ENCODE measurements around the gene TMEM95. TPM values are rescaled to one million over a fixed set of nuclear protein-coding genes. Genes with fewer than 3 reads are reported as not detected.
A peak's percentile ranks its signal among the peaks of the same experiment; 100 is the strongest.

The TMEM95 gene
- total RNA-seq, 1 experiment from 2014 or later: 0.50 TPM

- Histone ChIP-seq H3K9me3 (ENCODE audit: insufficient read depth, low read depth) (no peaks in the 10 kb centered on the region), H3K4me2 (peak overlapping the region; percentile 88), H3K4me3 (peak overlapping the region; percentile 76), H3F3A (ENCODE audit: insufficient read depth, low read depth) (peaks cover 12% of the 10 kb centered on the region; the same call in 1 of the 2 replicates), H3K9me2 (ENCODE audit: insufficient read depth) (no peaks in the 10 kb centered on the region), H3K27ac (0 out of 2 replicates have a peak overlapping the region, but pooled peaks have one; percentile 12), H2AFZ (no peak overlapping the region), H3K27me3 (ENCODE audit: insufficient read depth, low read depth) (no peaks in the 10 kb centered on the region), H3K4me1 (replicated peaks; ENCODE audit: insufficient read depth) (peaks cover 15% of the 10 kb centered on the region), H3K79me2 (ENCODE audit: low read depth) (0 out of 2 replicates have a peak, but pooled peaks cover 5% of the 10 kb centered on the region), H3K36me3 (ENCODE audit: low read depth) (no peaks in the 10 kb centered on the region), H4K20me1 (ENCODE audit: insufficient read depth) (no peaks in the 10 kb centered on the region)
- ChIA-PET CTCF (interaction anchor here (0.5 to 1.3 kb wide), 5 partner anchors 32 to 716 kb away, joined by 3 to 19 read pairs (median 5); partner anchors contain the start of genes ALOXE3, SLC2A4 and TMEM102), POLR2A (ENCODE audit: unreplicated experiment) (interaction anchor here (0.5 to 2.1 kb wide), 12 partner anchors 9 to 1241 kb away, joined by 3 to 34 read pairs (median 6); partner anchors contain the start of genes KCNAB3, PLSCR3 and TMEM102)
- intact Hi-C loops (cut with micrococcal nuclease; ENCODE audit: unreplicated experiment): loop anchor here (5.0 kb wide), 5 partner anchors 51 to 434 kb away; partner anchors contain the start of genes CLDN7, KCTD11, TP53 and WRAP53
- TSS peak; percentile 49 for BruUV-seq (replicated peaks)
- no peak for TF ChIP-seq EZH2 (IDR thresholded peaks at IDR 0.05; ENCODE audit: low read depth)
- TF ChIP-seq CTCF (conservative IDR thresholded peaks at IDR 0.05): no peak
- peak in 1 of 2 experiments; percentile 26 for DNase-seq
These were observed 48.2 kb downstream of the TMEM95 start for GRCh38 chr17:7403043-7403726.

GRCh38 chr17:7403727-7403976 lies 48.7 kb downstream of the TMEM95 start:
- ChIA-PET CTCF (interaction anchor here (0.5 to 1.3 kb wide), 7 partner anchors 32 to 284 kb away, joined by 3 to 19 read pairs (median 7); partner anchors contain the start of genes SLC2A4 and TMEM102), POLR2A (ENCODE audit: unreplicated experiment) (interaction anchor here (0.5 to 2.1 kb wide), 19 partner anchors 9 to 1241 kb away, joined by 3 to 34 read pairs (median 7); partner anchors contain the start of genes CTDNEP1, PLSCR3 and TMEM102)
- no peaks in the 10 kb centered on the region for H3K9me2 ChIP-seq (ENCODE audit: insufficient read depth)
- H3K4me2 ChIP-seq: peak overlapping the region; percentile 88
- H3K27me3 ChIP-seq (ENCODE audit: insufficient read depth, low read depth): no peaks in the 10 kb centered on the region
- H3K4me3 ChIP-seq: peak overlapping the region; percentile 76
- H3K36me3 ChIP-seq (ENCODE audit: low read depth): no peaks in the 10 kb centered on the region
- 0 out of 2 replicates have a peak, but pooled peaks cover 5% of the 10 kb centered on the region for H3K79me2 ChIP-seq (ENCODE audit: low read depth)
- H3K9me3 ChIP-seq (ENCODE audit: insufficient read depth, low read depth): no peaks in the 10 kb centered on the region
- intact Hi-C loops (cut with micrococcal nuclease; ENCODE audit: unreplicated experiment): loop anchor here (5.0 kb wide), 5 partner anchors 51 to 434 kb away; partner anchors contain the start of genes CLDN7, KCTD11, TP53 and WRAP53
- no peaks in the 10 kb centered on the region for H4K20me1 ChIP-seq (ENCODE audit: insufficient read depth)
- TF ChIP-seq EZH2 (IDR thresholded peaks at IDR 0.05; ENCODE audit: low read depth): no peak
- TF ChIP-seq CTCF (conservative IDR thresholded peaks at IDR 0.05): no peak
- H3K4me1 ChIP-seq (replicated peaks; ENCODE audit: insufficient read depth): peaks cover 15% of the 10 kb centered on the region
- DNase-seq: no peak
- H3F3A ChIP-seq (ENCODE audit: insufficient read depth, low read depth): peaks cover 12% of the 10 kb centered on the region; the same call in 1 of the 2 replicates
- no peak overlapping the region for H2AFZ ChIP-seq
- H3K27ac ChIP-seq: peak overlapping the region; percentile 51; the same call in 1 of the 2 replicates
- BruUV-seq (replicated peaks): no TSS peak

- peak within 1 kb of the TSS; percentile 88 for H3K4me2 ChIP-seq
- H3K4me3 ChIP-seq: peak within 1 kb of the TSS; percentile 76
- no peaks in the 10 kb centered on the region for H4K20me1 ChIP-seq (ENCODE audit: insufficient read depth)
- peak within 1 kb of the TSS; percentile 81 for H2AFZ ChIP-seq
- CTCF ChIA-PET: interaction anchor here (0.5 to 1.3 kb wide), 9 partner anchors 32 to 357 kb away, joined by 3 to 19 read pairs (median 6); partner anchors contain the start of gene TMEM102
- no peaks in the 10 kb centered on the region for H3K36me3 ChIP-seq (ENCODE audit: low read depth)
- intact Hi-C loops (cut with micrococcal nuclease; ENCODE audit: unreplicated experiment): loop anchor here (1.0 to 5.0 kb wide), 9 partner anchors 10 to 433 kb away; partner anchors contain the start of genes CLDN7, KCTD11, PLSCR3 and POLR2A
- no TSS peak for BruUV-seq (replicated peaks)
- no peaks in the 10 kb centered on the region for H3K9me2 ChIP-seq (ENCODE audit: insufficient read depth)
- H3K27me3 ChIP-seq (ENCODE audit: insufficient read depth, low read depth): no peaks in the 10 kb centered on the region
- peaks cover 15% of the 10 kb centered on the region for H3K4me1 ChIP-seq (replicated peaks; ENCODE audit: insufficient read depth)
- peak; percentile 96 to 99 for DNase-seq
- 0 out of 2 replicates have a peak, but pooled peaks cover 5% of the 10 kb centered on the region for H3K79me2 ChIP-seq (ENCODE audit: low read depth)
- no peak for TF ChIP-seq CTCF (conservative IDR thresholded peaks at IDR 0.05)
- H3K27ac ChIP-seq: peak within 1 kb of the TSS; percentile 51; the same call in 1 of the 2 replicates
- POLR2A ChIA-PET (ENCODE audit: unreplicated experiment): interaction anchor here (0.5 to 2.1 kb wide), 24 partner anchors 10 to 1240 kb away, joined by 3 to 34 read pairs (median 6); partner anchors contain the start of genes CLDN7, CTDNEP1, PLSCR3 and TMEM102
- H3K9me3 ChIP-seq (ENCODE audit: insufficient read depth, low read depth): no peaks in the 10 kb centered on the region
- H3F3A ChIP-seq (ENCODE audit: insufficient read depth, low read depth): peaks cover 12% of the 10 kb centered on the region; the same call in 1 of the 2 replicates
These were observed 49.2 kb downstream of the TMEM95 start, which contains the start of gene TMEM256 for GRCh38 chr17:7403977-7404736. TSS of gene TMEM256 (minus strand) at chr17:7404097. CDS start at chr17:7404084, 13 bp downstream.
